CD4-positive, alpha-beta T cell (primary cell): Measurements from ENCODE around the gene DNAH17. TPM values are rescaled to one million over a fixed set of nuclear protein-coding genes. Genes with fewer than 3 reads are reported as not detected.

Experiments
- ATAC-seq: fragments of 200-7000 bp; cut with Tn5 transposase; one replicate; pipeline ENCODE4 v1.10.0; 2022; ENCODE audit warnings: mild to moderate bottlenecking; ENCODE audit not compliant: poor library complexity
- CTCF ChIA-PET: fragments of 350-600 bp; sonication (Branson Sonifier 250); formaldehyde crosslinking; loops from one replicate; lab custom pipeline; 2021; ENCODE audit warnings: antibody characterized with exemption, inconsistent platforms; lab: Charles Lee
- POLR2A ChIA-PET: fragments of 350-600 bp; sonication (Branson Sonifier 250); formaldehyde crosslinking; loops from one replicate; lab custom pipeline; 2021; ENCODE audit warnings: antibody characterized with exemption, inconsistent platforms; lab: Charles Lee
- DNase-seq, 14 experiments: peaks; one replicate each; pipeline ENCODE4 v3.0.0-alpha.2; 2013 to 2020; ENCODE audit warnings: mixed read lengths in 2 of 14
- H3K27ac ChIP-seq, 2 donors: one replicate each; pipeline versions ENCODE4 v1.5.1 to v1.7.0; 2013; ENCODE audit warnings: low read length in 2 of 2, low read depth in 1 of 2, mild to moderate bottlenecking in 1 of 2
- H3K27me3 ChIP-seq, 2 experiments: 1 replicate in 1 of 2; 2 replicates in 1 of 2; pipeline versions ENCODE4 v1.6.1 to v1.7.0; 2013; ENCODE audit warnings: low read length in 2 of 2, control low read depth in 1 of 2, mild to moderate bottlenecking in 1 of 2, moderate library complexity in 1 of 2; ENCODE audit not compliant: insufficient read depth in 2 of 2, control insufficient read depth in 1 of 2
- H3K36me3 ChIP-seq: one replicate; pipeline ENCODE4 v1.6.1; 2013; ENCODE audit warnings: low read length, control low read depth; ENCODE audit not compliant: insufficient read depth
- H3K4me1 ChIP-seq: one replicate; pipeline ENCODE4 v1.6.1; 2013; ENCODE audit warnings: low read length, control low read depth; ENCODE audit not compliant: insufficient read depth
- H3K4me3 ChIP-seq: one replicate; pipeline ENCODE4 v1.5.1; 2013; ENCODE audit warnings: mild to moderate bottlenecking, low read length, moderate library complexity
- H3K9me3 ChIP-seq, 2 experiments: 1 replicate in 1 of 2; 2 replicates in 1 of 2; pipeline versions ENCODE4 v1.6.1 to v1.7.0; 2013; ENCODE audit warnings: low read length in 2 of 2, mild to moderate bottlenecking in 2 of 2, control low read depth in 1 of 2, moderate library complexity in 1 of 2; ENCODE audit not compliant: control insufficient read depth in 1 of 2, insufficient read depth in 1 of 2
- H3K27ac Mint-ChIP-seq: one replicate; pipeline ENCODE4 v1.8.0; 2020; ENCODE audit warnings: mixed read lengths
- H3K27me3 Mint-ChIP-seq: one replicate; pipeline ENCODE4 v1.8.0; 2021; ENCODE audit warnings: mixed read lengths
- H3K36me3 Mint-ChIP-seq: one replicate; pipeline ENCODE4 v1.8.0; 2021; ENCODE audit warnings: low read depth, mixed read lengths
- H3K4me1 Mint-ChIP-seq: one replicate; pipeline ENCODE4 v1.8.0; 2021; ENCODE audit warnings: low read depth, mixed read lengths
- H3K4me3 Mint-ChIP-seq: one replicate; pipeline ENCODE4 v1.8.0; 2020; ENCODE audit warnings: mild to moderate bottlenecking, mixed read lengths
- H3K9me3 Mint-ChIP-seq: one replicate; pipeline ENCODE4 v1.8.0; 2020; ENCODE audit warnings: mixed read lengths
- CTCF ChIP-seq: fragments of 200-600 bp; IDR thresholded peaks from one replicate; pipeline ENCODE4 v1.8.0; 2022; ENCODE audit warnings: antibody characterized with exemption, mild to moderate bottlenecking
- intact Hi-C, 2 experiments: fragments of 100-400 bp; cut with DNase I in 1 of 2; cut with micrococcal nuclease in 1 of 2; formaldehyde crosslinking; loops; one replicate each; pipeline versions ENCODE4 v1.15.1 to v1.9.0; 2023 to 2025; cut with DNase I, micrococcal nuclease
- total RNA-seq, 174 experiments: library from RNA in 2 of 174; stranded (reverse) in 2 of 174; gene quantifications; one replicate each; pipeline ENCODE4 v1.2.3 and lab custom pipeline; 2021 to 2026

The DNAH17 gene
- total RNA-seq, 2 experiments from 2014 or later: 0.14 TPM; not detected in 1

- POLR2A ChIA-PET: no interaction called here
- intact Hi-C loops: no loop called here
These were observed 88.1 kb downstream of the DNAH17 start for GRCh38 chr17:78488867-78489634.

DNA sequence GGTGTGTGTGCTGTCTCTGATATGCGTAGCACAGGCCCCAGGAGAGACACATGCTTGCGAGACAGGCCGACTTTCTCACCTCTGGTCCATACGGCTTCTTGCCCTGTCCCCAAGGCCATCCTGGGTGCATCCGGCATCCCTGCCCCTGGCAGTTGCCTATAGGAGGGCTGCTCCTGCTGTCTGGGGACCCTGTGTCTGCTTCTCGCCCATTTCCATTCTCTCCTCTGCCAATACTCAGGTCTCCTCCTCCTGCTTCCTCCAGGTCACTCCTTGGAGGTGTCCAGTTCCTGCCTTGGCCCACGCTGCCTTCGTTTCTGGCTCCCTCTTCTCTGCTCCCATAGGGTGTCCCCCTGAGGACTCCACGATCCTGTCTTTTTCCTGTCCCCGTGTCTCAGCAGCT is 89.0 kb downstream of the DNAH17 start:
- ChIA-PET CTCF (no interaction called here), POLR2A (no interaction called here)
- no peak overlapping the region for H3K4me3 Mint-ChIP-seq
- Histone ChIP-seq H3K4me1 (peaks cover 13% of the 10 kb centered on the region), H3K9me3 (no peaks in the 10 kb centered on the region), H3K36me3 (no peaks in the 10 kb centered on the region), H3K27me3 (no peaks in the 10 kb centered on the region), H3K27ac (no peak overlapping the region), H3K4me3 (no peak overlapping the region)
- ATAC-seq (no peak), DNase-seq (no peak)
- peaks cover 5% of the 10 kb centered on the region for H3K27me3 Mint-ChIP-seq
- no peak overlapping the region for H3K27ac Mint-ChIP-seq
- no peak for TF ChIP-seq CTCF
- intact Hi-C loops: no loop called here
- no peaks in the 10 kb centered on the region for H3K36me3 Mint-ChIP-seq
- H3K4me1 Mint-ChIP-seq: peaks cover 13% of the 10 kb centered on the region
- H3K9me3 Mint-ChIP-seq: no peaks in the 10 kb centered on the region

More at GRCh38 chr17:78488867-78489634, 88.1 kb downstream of the DNAH17 start:
- DNase-seq (no peak), ATAC-seq (no peak)
- H3K36me3 ChIP-seq: no peaks in the 10 kb centered on the region
- H3K27me3 ChIP-seq: no peaks in the 10 kb centered on the region
- Mint-ChIP-seq H3K27me3 (peaks cover 4% of the 10 kb centered on the region), H3K9me3 (no peaks in the 10 kb centered on the region), H3K4me3 (no peak overlapping the region), H3K4me1 (peaks cover 12% of the 10 kb centered on the region), H3K27ac (no peak overlapping the region), H3K36me3 (no peaks in the 10 kb centered on the region)
- CTCF ChIA-PET: no interaction called here
- H3K4me3 ChIP-seq: no peak overlapping the region
- H3K4me1 ChIP-seq: peaks cover 11% of the 10 kb centered on the region
- TF ChIP-seq CTCF: no peak
- H3K27ac ChIP-seq: no peak overlapping the region
- H3K9me3 ChIP-seq: no peaks in the 10 kb centered on the region

DNA sequence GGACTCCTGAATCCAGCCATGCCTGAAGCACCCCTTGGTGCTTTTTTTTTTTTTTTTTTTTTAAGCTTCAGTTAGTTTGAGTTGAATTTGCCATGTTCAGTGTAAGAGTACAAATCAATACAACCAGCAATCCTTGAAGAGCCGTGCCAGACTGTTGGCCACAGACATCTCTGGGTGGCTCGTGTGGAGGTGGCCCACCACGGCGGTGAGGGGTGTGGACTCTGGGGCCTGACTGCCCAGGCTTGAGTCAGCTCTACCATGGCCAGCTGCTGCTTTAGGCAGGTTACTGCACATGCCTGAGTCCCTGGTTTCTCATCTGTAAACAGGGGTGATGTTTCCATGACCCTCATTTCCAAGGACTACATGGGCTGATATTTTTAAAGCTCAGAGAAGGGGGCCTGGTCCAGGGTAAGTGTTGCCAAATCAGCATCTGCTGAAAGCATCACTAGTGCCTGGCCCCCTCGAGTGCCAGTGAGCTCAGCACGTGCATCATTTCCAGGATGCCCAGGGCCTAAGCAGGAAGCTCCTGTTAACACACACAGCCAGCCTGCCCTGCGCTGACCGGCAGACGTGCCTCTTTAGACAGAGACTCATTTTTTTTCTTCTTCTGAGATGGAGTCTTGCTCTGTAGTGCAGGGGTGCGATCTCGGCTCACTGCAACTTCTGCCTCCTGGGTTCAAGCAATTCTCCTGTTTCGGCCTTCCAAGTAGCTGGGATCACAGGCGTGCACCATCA is 90.1 kb downstream of the DNAH17 start:
- DNase-seq (no peak), ATAC-seq (no peak)
- CTCF ChIA-PET: no interaction called here
- no peak overlapping the region for H3K27ac ChIP-seq
- peaks cover 13% of the 10 kb centered on the region for H3K4me1 ChIP-seq
- H3K4me3 ChIP-seq: no peak overlapping the region
- Mint-ChIP-seq H3K9me3 (no peaks in the 10 kb centered on the region), H3K4me1 (peaks cover 13% of the 10 kb centered on the region), H3K27ac (no peak overlapping the region), H3K27me3 (peaks cover 9% of the 10 kb centered on the region), H3K36me3 (no peaks in the 10 kb centered on the region), H3K4me3 (no peak overlapping the region)
- H3K36me3 ChIP-seq: no peaks in the 10 kb centered on the region
- no peaks in the 10 kb centered on the region for H3K9me3 ChIP-seq
- POLR2A ChIA-PET: no interaction called here
- H3K27me3 ChIP-seq: no peaks in the 10 kb centered on the region
- TF ChIP-seq CTCF: no peak
- intact Hi-C loops: no loop called here
